K562 (cell line): ENCODE results near the gene GNPTAB.

Experiments
- CREM ChIP-seq: IDR thresholded peaks from 2 replicates; pipeline ENCODE4 v1.6.1; 2014; ENCODE audit warnings: antibody characterized with exemption, low read depth
- CTCF ChIP-seq, 3 experiments: IDR thresholded peaks in 2 of 3; conservative IDR thresholded peaks in 1 of 3; 2 replicates each; pipeline ENCODE4 v1.5.1; 2011 to 2012; ENCODE audit warnings: low read length in 3 of 3, mild to moderate bottlenecking in 3 of 3, control low read depth in 2 of 3, improper control_type of control experiment in 1 of 3, inconsistent platforms in 1 of 3, low read depth in 1 of 3, mixed read lengths in 1 of 3, moderate library complexity in 1 of 3; ENCODE audit not compliant: insufficient read depth in 2 of 3
- MAX ChIP-seq: sonication (generic); formaldehyde crosslinking; IDR thresholded peaks from 2 replicates; pipeline ENCODE4 v1.9.0; 2022; ENCODE audit warnings: mild to moderate bottlenecking, missing genetic modification reagents
- NFYB ChIP-seq: IDR thresholded peaks from 2 replicates; pipeline ENCODE4 v1.6.1; 2011; ENCODE audit warnings: mild to moderate bottlenecking, moderate library complexity; ENCODE audit not compliant: insufficient read length; ENCODE audit errors: extremely low read depth
- PHF8 ChIP-seq: fragments of 200-600 bp; sonication (generic); IDR thresholded peaks from 2 replicates; pipeline ENCODE4 v1.6.1; 2012; ENCODE audit warnings: mixed run types, mild to moderate bottlenecking, inconsistent platforms, low read length, moderate library complexity, borderline replicate concordance
- SIN3A ChIP-seq, 2 experiments: fragments of 150-350 bp in 1 of 2; IDR thresholded peaks; 2 replicates each; pipeline ENCODE4 v1.6.1; 2011 to 2016; ENCODE audit warnings: borderline replicate concordance in 2 of 2, low read depth in 2 of 2, low read length in 2 of 2, mild to moderate bottlenecking in 2 of 2, moderate library complexity in 2 of 2; ENCODE audit not compliant: control insufficient read depth in 1 of 2
- SNRNP70 ChIP-seq: fragments of 200-400 bp; formaldehyde crosslinking; optimal IDR thresholded peaks from 2 replicates; pipeline ENCODE3; 2017; ENCODE audit warnings: low read depth, low read length
- ZBTB1 ChIP-seq: sonication (generic); formaldehyde crosslinking; IDR thresholded peaks from 2 replicates; pipeline ENCODE4 v1.8.1; 2023; ENCODE audit warnings: missing genetic modification reagents, low read depth, mild to moderate bottlenecking, borderline replicate concordance
- ZFP36 ChIP-seq: fragments of 150-350 bp; IDR thresholded peaks from 2 replicates; pipeline ENCODE4 v1.6.1; 2018; ENCODE audit warnings: low read length, low read depth; ENCODE audit not compliant: partially characterized antibody
- ZNF274 ChIP-seq: IDR thresholded peaks from 2 replicates; pipeline ENCODE4 v1.6.1; 2011; ENCODE audit warnings: low read depth, mild to moderate bottlenecking, low read length, moderate library complexity, borderline replicate concordance
- TF ChIP-seq, protein P1 (sequence below): fragments of 250-450 bp; sonication (Bioruptor Pico); IDR thresholded peaks from 2 replicates; pipeline ENCODE4 v1.5.1; 2021; ENCODE audit warnings: mild to moderate bottlenecking

- TF ChIP-seq SIN3A (IDR thresholded peaks at IDR 0.05; ENCODE audit: borderline replicate concordance in 2 of 2, control insufficient read depth in 1 of 2, low read depth in 2 of 2, low read length in 2 of 2) (no peak), ZFP36 (no peak), MAX (CRISPR knock-in tag) (no peak), ZBTB1 (CRISPR knock-in tag) (no peak), PHF8 (no peak), ZNF274 (no peak), CREM (no peak), CTCF (IDR thresholded peaks at IDR 0.05 in 2 of 3, conservative IDR thresholded peaks at IDR 0.05 in 1 of 3; ENCODE audit: insufficient read depth in 2 of 3, low read depth in 1 of 3, low read length in 3 of 3) (no peak), NFYB (no peak), SNRNP70 (no peak)
- TF ChIP-seq, protein P1, sequence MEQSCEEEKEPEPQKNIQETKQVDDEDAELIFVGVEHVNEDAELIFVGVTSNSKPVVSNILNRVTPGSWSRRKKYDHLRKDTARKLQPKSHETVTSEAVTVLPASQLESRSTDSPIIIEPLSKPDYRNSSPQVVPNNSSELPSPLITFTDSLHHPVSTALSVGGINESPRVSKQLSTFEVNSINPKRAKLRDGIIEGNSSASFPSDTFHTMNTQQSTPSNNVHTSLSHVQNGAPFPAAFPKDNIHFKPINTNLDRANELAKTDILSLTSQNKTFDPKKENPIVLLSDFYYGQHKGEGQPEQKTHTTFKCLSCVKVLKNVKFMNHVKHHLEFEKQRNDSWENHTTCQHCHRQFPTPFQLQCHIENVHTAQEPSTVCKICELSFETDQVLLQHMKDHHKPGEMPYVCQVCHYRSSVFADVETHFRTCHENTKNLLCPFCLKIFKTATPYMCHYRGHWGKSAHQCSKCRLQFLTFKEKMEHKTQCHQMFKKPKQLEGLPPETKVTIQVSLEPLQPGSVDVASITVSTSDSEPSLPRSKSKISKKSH: no peak
Measured at GRCh38 chr12:101823039-101823438, 7.7 kb downstream of the GNPTAB start.
